IPS DF 4.7 (cell line): ENCODE results near the gene AFG3L2.

Experiments used
- DNase-seq: peaks from one replicate; pipeline ENCODE4 v3.0.0-alpha.2; 2013; ENCODE audit warnings: low spot score; ENCODE audit errors: extremely low read depth

Gene AFG3L2

DNA sequence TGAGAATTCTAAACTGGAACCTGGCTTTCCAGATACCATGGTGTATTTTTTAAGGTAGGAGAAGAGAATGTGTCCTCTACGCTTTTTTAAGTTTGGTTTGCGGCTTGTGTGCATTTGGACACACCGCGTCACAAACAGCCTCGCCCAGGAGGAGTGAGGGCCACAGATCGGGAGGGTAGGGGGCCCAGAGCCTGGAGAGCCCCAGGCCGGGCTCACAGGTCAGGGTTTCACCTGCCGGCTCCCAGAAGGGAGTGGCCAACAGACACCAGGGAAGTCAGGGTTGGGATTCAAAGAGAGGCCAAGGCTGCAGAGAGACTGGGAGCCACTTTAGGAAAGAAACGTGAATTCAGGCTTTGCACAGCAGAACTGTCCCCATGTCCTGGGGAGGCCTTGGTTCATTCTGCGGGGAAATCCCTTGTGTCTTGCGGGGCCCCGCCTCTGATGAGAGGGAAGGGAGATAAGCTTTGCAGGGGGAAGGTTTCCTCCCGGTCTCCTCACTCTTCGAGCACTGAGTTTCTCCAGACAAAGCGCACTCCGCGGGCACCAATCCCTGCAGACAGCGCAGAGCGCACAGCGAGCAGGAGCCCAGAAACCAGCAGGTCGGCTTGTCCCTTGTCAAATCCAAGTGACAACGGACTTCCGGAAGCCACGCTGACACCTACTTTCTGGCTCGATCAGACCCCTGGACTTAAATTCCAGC lies 70.9 kb downstream of the AFG3L2 start:
- DNase-seq: no peak

DNA sequence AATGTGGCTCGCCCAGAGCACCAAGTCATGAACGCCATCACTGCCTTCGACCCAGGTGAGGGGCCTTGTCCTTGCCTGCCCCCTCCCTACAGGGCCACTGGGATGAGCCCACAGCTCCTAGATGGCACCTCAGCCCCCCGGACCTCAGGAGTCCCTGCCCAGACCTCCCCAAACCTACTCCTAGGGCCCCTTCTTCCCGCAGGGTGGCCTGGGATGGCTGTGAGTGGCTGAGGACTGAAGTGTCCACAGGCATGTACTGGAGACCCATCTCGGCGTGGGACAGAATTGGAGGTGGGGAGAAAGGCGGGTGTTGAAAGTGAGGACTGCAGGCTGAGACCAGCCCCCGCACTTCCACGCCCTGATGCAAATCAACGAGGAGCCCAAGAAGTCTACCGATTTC lies 71.8 kb downstream of the AFG3L2 start:
- no peak for DNase-seq

DNA sequence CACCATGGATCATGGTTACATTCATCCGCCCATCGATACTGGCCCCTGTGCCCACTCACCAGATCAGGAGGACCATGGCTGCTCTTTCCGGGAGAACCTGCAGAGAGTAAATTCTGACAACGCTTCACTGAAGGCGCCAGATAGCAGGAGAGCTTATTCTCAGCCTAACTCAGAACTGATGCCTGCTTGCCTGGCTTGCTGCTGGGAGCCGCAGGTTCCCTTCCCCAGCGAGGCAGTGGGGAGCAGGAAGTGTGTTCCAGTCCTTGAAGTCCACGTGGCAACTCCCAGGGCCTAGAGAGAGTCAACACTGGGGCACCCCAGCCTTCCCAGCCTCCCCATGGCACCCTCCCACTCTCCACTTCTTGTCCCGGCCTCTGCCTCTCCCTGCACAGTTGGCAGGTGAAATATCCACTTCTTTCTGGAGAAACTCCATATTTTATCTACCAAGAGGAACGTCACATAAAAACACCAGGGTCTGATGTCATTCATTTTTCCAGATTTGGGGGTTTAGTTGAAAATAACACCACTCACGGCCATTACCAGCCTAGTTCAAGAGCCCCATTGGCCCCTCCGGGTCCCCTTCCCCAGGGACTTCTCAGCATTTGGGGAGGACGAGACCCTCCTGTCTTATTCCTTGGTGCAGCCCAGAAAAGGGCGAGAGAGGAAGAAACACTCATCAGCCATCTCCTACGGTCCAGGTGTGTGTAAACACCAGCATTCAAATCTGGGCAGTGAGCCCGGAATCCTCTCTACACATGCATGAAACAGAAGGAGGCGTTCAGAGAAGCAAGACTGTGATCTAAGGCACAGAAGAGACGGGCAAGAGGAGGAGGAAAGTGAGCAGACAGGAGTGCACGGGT lies 72.4 kb downstream of the AFG3L2 start:
- DNase-seq: no peak

DNA sequence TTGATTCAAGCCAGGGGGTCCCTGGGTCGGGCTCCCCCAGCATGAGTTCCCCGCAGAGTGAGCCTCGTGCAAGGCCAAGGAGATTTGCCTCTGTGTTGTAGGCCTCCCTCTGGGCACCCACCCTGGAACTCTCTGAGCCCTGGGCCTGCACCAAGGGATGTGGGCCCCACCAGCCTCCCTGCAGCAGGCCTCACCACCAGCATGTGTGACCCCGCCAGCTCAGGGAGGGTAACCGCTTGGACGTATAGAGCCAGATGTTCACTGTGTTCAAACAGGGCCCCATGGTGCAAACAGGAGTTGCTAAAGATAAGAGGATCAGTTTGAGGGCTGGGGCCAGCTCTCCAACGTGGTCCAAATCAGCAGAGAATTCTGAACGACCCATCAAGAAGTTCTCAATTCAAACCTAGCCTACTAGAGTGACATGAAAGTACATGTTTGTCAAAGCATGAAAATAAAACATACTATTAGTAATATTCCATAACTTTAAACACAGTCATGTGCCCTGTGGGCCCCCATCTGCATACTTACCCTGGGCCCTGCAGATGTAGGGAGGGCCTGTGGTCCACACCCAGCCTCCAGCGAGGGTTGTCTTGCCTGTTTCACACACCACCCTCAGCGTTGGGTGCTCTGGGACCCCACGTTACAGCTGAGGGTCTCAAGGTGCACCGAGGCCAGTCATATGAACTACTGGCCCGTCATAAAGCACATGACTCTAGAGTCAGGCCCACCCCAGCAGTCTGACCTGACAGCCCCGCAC lies 74.5 kb downstream of the AFG3L2 start:
- DNase-seq: no peak

DNA sequence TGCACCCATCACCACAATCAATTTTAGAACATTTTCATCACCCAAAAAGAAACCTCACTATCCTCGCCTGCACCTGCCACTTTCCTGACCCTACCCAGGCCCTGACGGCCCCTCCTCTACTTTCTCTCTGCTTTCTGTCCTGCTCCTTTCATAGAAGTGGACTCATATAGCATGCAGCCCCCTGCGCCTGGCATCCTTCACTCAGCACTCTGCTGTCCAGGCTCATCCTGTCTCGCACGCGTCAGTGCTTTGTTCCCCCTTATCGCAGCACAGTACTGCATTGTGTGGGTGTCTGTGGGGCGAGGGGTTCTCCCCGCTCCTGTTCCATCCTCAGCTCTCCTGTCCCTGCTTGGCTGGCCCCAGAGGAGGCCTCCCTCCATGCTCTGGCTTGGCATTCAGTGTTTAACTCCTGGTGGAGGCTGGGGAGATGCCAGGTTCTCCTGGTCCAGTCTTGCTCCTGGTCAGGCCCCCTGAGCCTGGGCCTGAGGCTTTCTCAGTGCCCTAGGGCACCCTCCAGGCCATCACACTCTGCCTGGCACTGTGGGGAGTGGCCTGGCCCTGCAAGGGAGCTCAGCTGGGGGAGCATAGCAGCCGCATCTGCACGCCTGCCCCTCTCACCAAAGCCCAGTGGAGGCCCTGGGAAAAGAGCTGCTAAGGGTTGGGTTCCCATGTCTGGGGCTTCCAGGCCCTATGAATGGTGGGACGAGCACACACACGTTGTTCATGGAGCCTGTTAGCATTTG lies 75.6 kb downstream of the AFG3L2 start:
- no peak for DNase-seq

DNA sequence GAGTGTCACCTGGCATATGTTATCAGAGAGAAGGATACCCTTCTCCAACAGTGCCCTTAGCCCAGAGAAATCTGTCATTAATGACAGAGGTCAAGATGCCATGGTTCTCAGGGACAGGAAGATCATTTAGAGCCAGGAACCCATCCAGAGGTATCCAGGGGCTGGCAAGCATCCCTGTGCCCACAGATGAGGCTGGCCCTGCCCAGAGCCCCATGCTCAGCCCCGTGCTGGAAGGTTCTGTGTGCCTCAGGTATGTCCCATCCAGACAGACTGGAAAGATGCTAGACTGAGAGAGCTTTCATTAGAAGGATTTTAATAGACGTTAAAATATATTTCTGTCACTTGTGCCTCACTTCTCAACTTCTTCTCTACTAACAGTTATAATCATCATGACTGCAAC lies 77.2 kb downstream of the AFG3L2 start:
- no peak for DNase-seq

DNA sequence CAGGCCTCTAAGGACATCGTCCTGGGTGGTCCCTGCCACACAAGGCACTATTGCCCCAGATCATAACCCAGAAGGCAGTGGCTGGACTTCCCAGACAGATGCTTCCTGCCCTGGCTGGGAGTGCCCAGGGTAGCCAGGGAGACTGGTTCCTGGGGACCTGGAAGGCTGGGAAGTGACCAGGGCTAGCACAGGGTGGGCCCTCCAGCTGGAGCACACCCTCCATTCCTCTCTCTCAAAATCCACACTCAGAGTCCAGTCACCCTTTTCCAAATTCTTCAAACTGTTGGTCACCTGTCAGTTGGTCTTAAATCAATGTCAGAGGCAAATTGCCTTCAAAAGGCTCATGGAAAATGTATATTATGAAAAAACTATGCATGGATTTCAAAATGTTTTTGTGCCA lies 80.6 kb downstream of the AFG3L2 start:
- no peak for DNase-seq

DNA sequence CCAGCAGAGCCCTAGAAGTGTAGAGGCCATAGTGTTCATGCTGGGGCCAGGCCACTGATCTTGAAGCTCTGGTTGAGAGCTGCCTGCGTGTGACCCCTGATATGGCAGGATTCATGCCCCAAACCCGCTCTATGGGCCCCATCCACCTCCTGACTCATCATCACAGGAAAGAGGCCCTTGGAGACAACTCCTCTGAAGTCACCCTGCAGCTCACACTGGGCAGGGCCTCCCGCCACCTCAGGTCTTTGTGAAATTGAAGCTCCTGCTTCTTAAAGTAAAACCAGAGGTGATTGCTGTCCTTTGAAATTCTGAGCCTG lies 81.0 kb downstream of the AFG3L2 start:
- DNase-seq: no peak

DNA sequence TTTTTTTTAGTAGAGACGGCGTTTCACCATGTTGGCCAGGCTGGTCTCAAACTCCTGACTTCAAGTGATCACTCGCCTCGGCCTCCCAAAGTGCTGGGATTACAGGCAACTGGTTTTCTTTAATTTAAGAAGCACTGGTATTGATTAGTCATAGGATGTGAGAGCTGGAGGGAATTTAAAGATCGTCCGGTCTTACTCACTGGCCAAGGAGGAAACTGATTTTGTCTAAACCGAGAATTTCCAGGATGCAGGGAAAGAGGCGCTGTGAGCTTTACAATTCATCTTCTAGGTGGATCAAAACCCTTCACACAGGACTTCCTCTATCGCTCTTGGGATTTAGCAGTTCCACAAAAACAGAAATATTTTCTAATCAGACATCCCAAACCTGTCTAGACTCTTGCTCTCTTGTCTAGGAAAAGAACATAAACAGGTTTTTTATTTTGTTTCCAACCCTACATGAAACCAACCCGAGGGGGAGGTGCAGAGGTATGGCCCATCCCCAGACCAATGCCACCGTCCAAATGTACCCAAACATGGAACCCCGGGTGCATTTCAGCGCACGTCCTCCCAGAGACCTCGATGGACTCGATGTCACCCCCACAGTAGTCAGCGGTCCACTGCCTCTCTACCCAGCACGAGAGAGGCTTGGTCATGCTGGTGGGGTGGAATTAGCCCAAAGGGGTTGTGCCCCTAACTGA lies 81.5 kb downstream of the AFG3L2 start:
- no peak for DNase-seq

DNA sequence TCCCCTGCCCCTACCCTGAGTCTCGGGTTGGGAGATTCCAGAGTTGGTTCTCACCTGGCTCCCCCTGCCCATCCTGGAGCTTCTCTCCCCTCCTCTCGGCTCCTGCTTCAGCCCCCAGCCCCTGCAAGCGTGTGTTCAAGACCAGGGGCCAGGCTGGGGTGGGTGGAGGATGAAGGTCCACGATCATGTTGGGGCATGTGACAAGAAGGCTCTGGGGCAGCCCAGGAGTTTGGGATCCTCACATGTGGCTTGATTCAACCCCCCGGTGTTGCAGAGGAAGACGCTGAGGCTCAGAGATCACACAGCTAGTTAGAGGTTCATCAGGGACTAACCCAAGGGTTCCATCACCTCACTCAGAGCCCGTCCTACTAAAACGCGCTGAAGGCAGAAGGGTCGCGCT lies 83.2 kb downstream of the AFG3L2 start:
- DNase-seq: no peak

DNA sequence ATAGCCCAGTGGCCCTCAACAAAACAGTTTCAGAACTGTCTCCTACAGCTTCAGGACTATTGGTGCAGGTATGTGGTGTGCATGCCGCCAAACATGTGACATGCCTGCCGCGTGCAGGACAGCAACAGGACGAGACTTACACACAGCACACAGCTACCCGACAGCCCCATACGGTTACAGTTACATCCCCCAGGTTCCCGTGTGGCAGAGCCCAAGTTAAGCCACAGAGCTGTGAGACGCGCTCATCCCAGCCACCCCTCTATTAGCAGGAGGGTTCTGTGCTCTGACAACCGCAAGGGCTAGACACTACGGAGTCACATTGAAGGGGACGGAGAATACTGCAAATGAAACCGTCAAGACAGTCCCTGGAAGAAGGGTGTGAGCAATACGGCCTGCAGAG lies 85.3 kb downstream of the AFG3L2 start:
- DNase-seq: no peak

DNA sequence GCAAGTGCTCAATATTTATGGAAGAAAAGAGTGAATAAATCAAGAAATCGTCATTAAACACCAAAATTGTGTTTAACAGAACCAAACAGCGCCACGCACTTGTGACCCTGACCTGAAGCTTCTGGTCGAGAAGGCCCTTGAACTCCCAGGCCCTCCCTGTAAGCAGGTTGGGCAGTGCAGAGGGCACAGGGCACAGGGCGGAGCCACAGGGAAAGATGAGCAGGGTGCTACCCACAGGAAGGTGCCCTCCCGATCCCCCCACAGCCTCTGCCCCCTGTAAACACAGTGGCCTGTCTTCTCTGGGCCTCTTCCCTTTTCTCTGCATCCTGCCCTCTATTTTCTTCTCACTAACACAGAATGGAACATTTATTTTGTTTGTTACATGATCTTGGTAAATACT lies 85.9 kb downstream of the AFG3L2 start:
- no peak for DNase-seq

DNA sequence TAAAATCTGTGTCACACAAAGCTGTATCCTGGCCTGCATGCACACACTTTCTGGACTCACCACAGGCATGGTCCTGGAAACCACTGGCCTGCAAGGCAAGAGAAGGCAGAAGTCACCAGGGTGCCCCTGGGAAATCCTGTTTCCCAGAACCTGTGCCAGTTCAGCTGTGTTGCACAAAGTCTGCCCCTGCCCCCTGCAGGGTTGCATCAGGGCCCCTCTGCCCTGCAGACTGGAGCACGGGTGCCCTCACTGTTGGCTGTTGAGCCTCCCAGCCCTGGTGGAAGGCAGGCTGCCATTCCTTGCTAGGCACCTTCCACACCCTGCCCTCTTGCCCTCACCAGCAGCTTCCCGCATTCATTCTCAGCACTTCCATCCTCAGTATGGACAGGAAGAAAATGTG lies 86.9 kb downstream of the AFG3L2 start:
- no peak for DNase-seq

DNA sequence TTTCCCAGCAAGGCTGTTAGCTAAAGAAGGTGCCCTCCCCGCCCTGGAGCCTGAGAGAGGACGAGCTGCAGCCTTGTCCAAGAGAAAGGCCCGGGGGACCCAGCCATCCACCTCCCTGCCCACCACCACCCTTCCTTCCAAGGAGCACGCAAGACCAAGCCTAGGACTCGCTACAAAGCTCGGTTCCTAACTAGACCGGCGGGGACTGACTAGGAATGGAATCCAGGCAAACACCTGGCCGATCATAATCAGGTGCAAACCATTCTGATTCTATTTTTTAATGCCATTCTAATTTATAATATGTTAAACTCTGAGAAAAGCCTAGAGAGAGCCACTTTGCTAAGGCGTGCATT lies 88.6 kb downstream of the AFG3L2 start:
- DNase-seq: no peak

DNA sequence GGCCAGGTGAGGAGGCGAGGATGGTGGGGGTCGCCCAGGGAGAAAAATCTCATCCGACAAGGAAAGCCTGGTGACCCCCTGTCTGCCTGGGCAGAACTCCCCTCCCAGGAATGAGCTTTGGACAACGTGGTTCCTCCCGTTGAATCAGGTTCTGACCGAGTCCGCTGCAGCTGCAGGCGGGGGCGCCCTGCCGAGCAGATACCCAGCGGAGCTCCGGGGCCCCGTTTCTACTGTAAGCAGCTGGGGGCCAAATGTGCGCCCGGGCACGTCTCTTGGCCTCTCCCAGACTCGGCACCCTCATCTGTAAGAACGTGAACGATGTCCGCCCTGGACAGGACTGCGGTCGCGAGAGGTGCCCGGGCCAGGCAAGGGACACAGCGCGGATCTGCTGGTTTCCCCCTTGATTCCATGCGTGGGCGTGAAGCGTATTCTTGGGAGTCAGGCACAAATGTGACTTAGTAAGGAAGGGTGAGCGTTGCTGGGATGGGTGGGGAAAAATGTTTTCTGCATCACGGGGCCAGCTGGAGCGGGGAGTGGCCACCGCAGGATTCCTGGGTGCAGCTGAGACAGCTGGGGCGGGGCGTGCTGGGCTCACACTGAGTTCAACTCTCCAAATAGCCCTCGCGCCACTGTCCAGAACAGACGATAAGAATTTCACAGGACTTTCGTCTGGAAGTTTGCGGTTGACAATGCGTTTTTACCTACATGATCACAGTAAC lies 89.2 kb downstream of the AFG3L2 start:
- no peak for DNase-seq

DNA sequence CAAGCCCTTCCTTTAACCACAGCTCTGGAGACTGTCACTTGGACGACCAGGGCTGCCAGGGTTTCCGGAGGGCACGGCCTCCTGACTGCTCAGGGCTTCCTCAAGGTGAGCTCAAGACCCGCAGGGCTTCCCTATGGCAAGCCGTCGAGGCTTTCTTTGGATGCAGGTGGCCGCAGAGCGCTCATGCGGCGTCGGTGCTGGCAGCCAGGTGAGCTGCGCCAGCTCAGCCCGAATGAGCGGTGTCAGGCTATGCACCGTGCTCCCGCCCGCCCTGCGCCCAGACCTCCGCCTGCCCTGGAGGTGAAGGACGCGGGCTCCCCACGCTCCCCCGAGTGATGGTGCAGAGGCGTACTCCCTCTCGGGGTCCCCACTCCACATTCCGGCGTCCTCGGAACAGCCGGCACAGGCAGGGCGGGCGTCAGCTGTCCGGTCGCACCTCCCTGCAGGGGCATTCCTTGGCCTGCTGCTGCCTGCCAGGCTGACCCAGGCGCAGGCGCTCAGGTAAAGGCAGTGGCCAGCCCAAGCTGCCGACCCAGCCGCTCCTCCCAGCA lies 89.8 kb downstream of the AFG3L2 start:
- DNase-seq: no peak

DNA sequence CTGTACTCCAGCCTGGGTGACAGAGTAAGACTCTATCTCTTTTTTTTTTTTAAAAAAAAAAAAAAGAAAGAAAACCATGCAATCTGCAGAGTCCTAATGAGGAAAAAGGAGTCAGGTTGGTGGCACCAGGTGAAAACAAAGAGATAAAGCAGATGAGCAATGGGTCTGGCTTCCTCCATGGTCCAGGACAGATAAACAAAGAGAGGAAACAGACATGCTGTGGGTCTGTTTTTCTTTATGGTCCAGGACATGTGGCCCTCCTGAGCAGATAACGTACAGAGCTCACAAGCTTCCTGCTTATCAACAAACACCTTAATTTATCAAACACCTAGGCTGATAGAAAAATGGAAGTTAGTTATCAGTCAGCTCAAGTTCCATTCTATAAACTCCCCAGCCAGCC lies 93.4 kb downstream of the AFG3L2 start:
- DNase-seq: no peak

DNA sequence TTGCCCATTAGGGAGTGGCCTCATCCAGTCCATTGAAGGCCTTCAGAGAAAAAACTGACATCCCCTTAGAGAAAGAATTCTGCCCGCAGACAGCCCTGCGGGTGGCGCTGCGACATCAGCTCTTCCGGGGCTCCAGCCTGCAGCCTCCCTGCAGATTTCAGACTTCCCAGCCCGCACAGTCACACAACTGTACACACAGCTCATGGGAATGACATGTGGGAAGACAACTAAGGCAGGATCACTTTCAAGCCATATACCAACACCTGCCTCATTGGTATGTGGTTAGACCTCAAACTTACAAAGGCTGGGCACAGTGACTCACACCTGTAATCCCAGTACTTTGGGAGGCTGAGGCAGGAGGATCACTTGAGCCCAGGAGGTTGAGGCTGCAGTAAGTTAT lies 93.8 kb downstream of the AFG3L2 start:
- DNase-seq: no peak

DNA sequence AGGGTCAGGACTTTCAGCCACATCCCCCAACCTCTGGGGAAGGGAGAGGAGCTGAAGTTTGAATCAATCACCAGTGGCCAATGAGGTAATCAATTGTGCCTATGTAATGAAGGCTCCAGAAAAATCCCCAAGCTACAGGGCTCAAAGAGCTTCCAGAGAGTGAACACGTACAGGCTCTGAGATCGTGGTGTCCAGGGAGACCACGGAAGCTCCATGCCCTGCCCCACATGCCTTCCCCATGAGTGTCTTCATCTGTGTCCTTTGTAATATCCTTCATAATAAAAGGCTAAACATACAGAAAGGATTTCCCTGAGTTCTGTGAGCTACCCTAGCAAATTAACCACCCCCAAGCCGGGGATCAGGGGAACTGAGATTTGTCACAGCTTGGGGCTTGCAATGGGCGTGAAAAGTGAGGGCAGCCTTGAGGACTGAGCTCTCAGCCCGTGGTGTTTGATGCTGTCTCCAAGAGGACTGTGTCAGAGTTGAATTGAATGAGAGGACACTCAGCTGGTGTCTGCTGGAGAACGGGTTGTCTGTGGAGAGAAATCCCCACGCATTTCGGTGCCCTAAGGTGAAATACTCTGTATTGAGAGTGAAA lies 94.5 kb downstream of the AFG3L2 start:
- DNase-seq: no peak

DNA sequence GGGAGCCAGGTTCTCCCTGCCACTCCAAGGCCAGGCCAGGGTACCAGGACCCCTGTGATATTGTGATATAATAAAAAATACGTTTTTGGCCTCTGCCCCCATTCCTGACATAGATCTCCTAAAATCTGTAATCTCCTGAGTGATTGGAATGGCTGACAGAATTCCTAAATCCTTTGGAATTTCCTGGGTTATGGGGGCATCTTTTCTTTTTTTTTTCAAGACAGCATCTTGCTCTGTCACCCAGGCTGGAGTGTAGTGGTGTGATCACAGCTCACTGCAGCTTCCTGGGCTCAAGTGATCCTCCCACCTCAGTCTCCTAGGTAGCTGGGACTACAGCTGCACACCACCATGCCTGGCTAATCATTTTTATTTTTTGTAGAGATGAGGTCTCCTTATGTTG lies 95.2 kb downstream of the AFG3L2 start:
- DNase-seq: no peak
